Kidney (tissue), 22 donors: Measurements from ENCODE around the gene PCBP2. TPM values are rescaled to one million over a fixed set of nuclear protein-coding genes. Genes with fewer than 3 reads are reported as not detected.
A peak's percentile ranks its signal among the peaks of the same experiment; 100 is the strongest.
"Not testable (repeated sequence)": the region's sequence is repeated elsewhere in the genome, so short reads cannot be mapped to it uniquely, and the experiment has no call there.

Experiments
- DNase-seq, 5 donors: peaks; one replicate each; pipeline ENCODE4 v3.0.0-alpha.2; 2013 to 2020
- FAIRE-seq: peaks from 2 replicates; lab custom pipeline; 2012; peaks lifted over from hg19 to GRCh38; lab: Jason Lieb, UNC
- H3K27ac ChIP-seq, 2 donors: one replicate each; pipeline ENCODE4 v1.7.0; 2013; ENCODE audit warnings: low read depth in 2 of 2, low read length in 2 of 2, inconsistent platforms in 1 of 2
- H3K27me3 ChIP-seq: one replicate; pipeline ENCODE4 v1.7.1; 2013; ENCODE audit warnings: low read length, inconsistent platforms; ENCODE audit not compliant: control insufficient read depth, insufficient read depth
- H3K36me3 ChIP-seq, 3 donors: one replicate each; pipeline versions ENCODE4 v1.7.0 to v1.7.1; 2013; ENCODE audit warnings: low read length in 3 of 3, control low read depth in 1 of 3, inconsistent platforms in 1 of 3; ENCODE audit not compliant: insufficient read depth in 3 of 3, control insufficient read depth in 2 of 3
- H3K4me1 ChIP-seq, 3 donors: one replicate each; pipeline versions ENCODE4 v1.7.0 to v1.7.1; 2013; ENCODE audit warnings: low read length in 3 of 3, inconsistent platforms in 1 of 3, low read depth in 1 of 3; ENCODE audit not compliant: control insufficient read depth in 2 of 3, insufficient read depth in 2 of 3
- H3K4me3 ChIP-seq, 3 donors: one replicate each; pipeline versions ENCODE4 v1.7.0 to v1.8.1; 2013; ENCODE audit warnings: low read length in 3 of 3, control low read depth in 1 of 3, inconsistent platforms in 1 of 3
- H3K9ac ChIP-seq, 3 donors: one replicate each; pipeline versions ENCODE4 v1.7.0 to v1.7.1; 2013; ENCODE audit warnings: low read length in 3 of 3, control low read depth in 1 of 3, inconsistent platforms in 1 of 3
- H3K9me3 ChIP-seq, 3 donors: one replicate each; pipeline versions ENCODE4 v1.7.0 to v1.7.1; 2013; ENCODE audit warnings: low read length in 3 of 3, control low read depth in 1 of 3, inconsistent platforms in 1 of 3; ENCODE audit not compliant: control insufficient read depth in 2 of 3, insufficient read depth in 1 of 3
- intact Hi-C: fragments of 100-400 bp; cut with DNase I; formaldehyde crosslinking; loops from one replicate; pipeline ENCODE4 v1.11.1; 2022
- long read RNA-seq, 10 donors: library from polyadenylated mRNA in 1 of 10; unstranded in 1 of 10; transcript quantifications; one replicate each; pipeline ENCODE4 v2.0.0 and lab custom pipeline, GENCODE V29; 2021 to 2026
- polyA plus RNA-seq: library from polyadenylated mRNA; stranded (reverse); fragments of 350-450 nt; fragmentation: Illumina TruSeq; extraction: RNeasy Lipid Tissue Mini Kit (QIAGEN cat#74804); gene quantifications from one replicate; pipeline ENCODE4 v1.2.3, GENCODE V29; 2014; ENCODE audit warnings: low read depth, low replicate concordance; ENCODE audit not compliant: insufficient read depth
- total RNA-seq: library from RNA; stranded (reverse); fragmentation: NEBNext Ultra II Directional; extraction: Animal tissue kit (Norgen Biotek cat#: 25700); gene quantifications from one replicate; pipeline ENCODE4 v1.2.1, GENCODE V29; 2021
- TF ChIP-seq, protein P1 (sequence below): IDR thresholded peaks from 3 replicates; pipeline ENCODE4 v1.5.1; 2012; ENCODE audit warnings: mild to moderate bottlenecking, moderate library complexity, borderline replicate concordance; ENCODE audit not compliant: insufficient read depth; ENCODE audit errors: extremely low read depth
- donor health status: control.
- donor health status: control.
- donor health status: control.
- donor health status: control.
- donor health status: control.
- donor health status: DM: yes; HTN: yes; CAD: no.
- donor health status: Normal renal cell carcinoma (clear cell type).

Gene PCBP2
- total RNA-seq (732 TPM), polyA plus RNA-seq (597 TPM)
- long read RNA-seq, donor 1, transcript PCBP2-202 (15 exons, 1,814 nt) = minor isoform, 5 of 104 reads
- long read RNA-seq, donor 1, transcript PCBP2-209 (3 exons, 1,696 nt) = major isoform, 21 of 104 reads
- long read RNA-seq, donor 1, transcript PCBP2-207 (15 exons, 1,457 nt) = minor isoform, 11 of 104 reads
- long read RNA-seq, donor 1, partial matches to known transcripts = 44 of 104 reads
- long read RNA-seq, donor 1, other reads (novel, unspliced or antisense) = 12 of 104 reads
- long read RNA-seq, donor 2, transcript PCBP2-207 (15 exons, 1,457 nt) = minor isoform, 10 of 82 reads
- long read RNA-seq, donor 2, transcript PCBP2-202 (15 exons, 1,814 nt) = minor isoform, 8 of 82 reads
- long read RNA-seq, donor 2, transcript PCBP2-209 (3 exons, 1,696 nt) = major isoform, 15 of 82 reads
- long read RNA-seq, donor 2, partial matches to known transcripts = 17 of 82 reads
- long read RNA-seq, donor 2, other reads (novel, unspliced or antisense) = 21 of 82 reads
- long read RNA-seq, donor 3, transcript PCBP2-202 (15 exons, 1,814 nt) = minor isoform, 6 of 92 reads
- long read RNA-seq, donor 3, transcript PCBP2-209 (3 exons, 1,696 nt) = major isoform, 14 of 92 reads
- long read RNA-seq, donor 3, transcript PCBP2-207 (15 exons, 1,457 nt) = major isoform, 14 of 92 reads
- long read RNA-seq, donor 3, transcript PCBP2-203 (13 exons, 3,026 nt) = minor isoform, 6 of 92 reads
- long read RNA-seq, donor 3, partial matches to known transcripts = 24 of 92 reads
- long read RNA-seq, donor 3, other reads (novel, unspliced or antisense) = 14 of 92 reads
- long read RNA-seq, donor 4, transcript PCBP2-207 (15 exons, 1,457 nt) = minor isoform, 10 of 96 reads
- long read RNA-seq, donor 4, transcript PCBP2-203 (13 exons, 3,026 nt) = major isoform, 15 of 96 reads
- long read RNA-seq, donor 4, transcript PCBP2-202 (15 exons, 1,814 nt) = minor isoform, 9 of 96 reads
- long read RNA-seq, donor 4, transcript PCBP2-201 (14 exons, 1,730 nt) = minor isoform, 8 of 96 reads
- long read RNA-seq, donor 4, partial matches to known transcripts = 6 of 96 reads
- long read RNA-seq, donor 4, other reads (novel, unspliced or antisense) = 27 of 96 reads
- long read RNA-seq, donor 5, partial matches to known transcripts = 0 of 4 reads
- long read RNA-seq, donor 5, other reads (novel, unspliced or antisense) = 0 of 4 reads
- long read RNA-seq, donor 6, transcript PCBP2-205 (14 exons, 3,077 nt) = major isoform, 5 of 199 reads
- long read RNA-seq, donor 6, transcript PCBP2-207 (15 exons, 1,457 nt) = major isoform, 5 of 199 reads
- long read RNA-seq, donor 6, transcript PCBP2-209 (3 exons, 1,696 nt) = major isoform, 5 of 199 reads
- long read RNA-seq, donor 6, partial matches to known transcripts = 162 of 199 reads
- long read RNA-seq, donor 6, other reads (novel, unspliced or antisense) = 7 of 199 reads
- long read RNA-seq, donor 7, transcript PCBP2-205 (14 exons, 3,077 nt) = minor isoform, 9 of 201 reads
- long read RNA-seq, donor 7, transcript PCBP2-207 (15 exons, 1,457 nt) = minor isoform, 12 of 201 reads
- long read RNA-seq, donor 7, transcript PCBP2-201 (14 exons, 1,730 nt) = major isoform, 13 of 201 reads
- long read RNA-seq, donor 7, transcript PCBP2-202 (15 exons, 1,814 nt) = minor isoform, 8 of 201 reads
- long read RNA-seq, donor 7, partial matches to known transcripts = 57 of 201 reads
- long read RNA-seq, donor 7, other reads (novel, unspliced or antisense) = 85 of 201 reads
- long read RNA-seq, donor 8, transcript PCBP2-209 (3 exons, 1,696 nt) = minor isoform, 6 of 69 reads
- long read RNA-seq, donor 8, transcript PCBP2-207 (15 exons, 1,457 nt) = major isoform, 8 of 69 reads
- long read RNA-seq, donor 8, transcript PCBP2-201 (14 exons, 1,730 nt) = minor isoform, 5 of 69 reads
- long read RNA-seq, donor 8, transcript PCBP2-202 (15 exons, 1,814 nt) = minor isoform, 7 of 69 reads
- long read RNA-seq, donor 8, partial matches to known transcripts = 29 of 69 reads
- long read RNA-seq, donor 8, other reads (novel, unspliced or antisense) = 5 of 69 reads
- long read RNA-seq, donor 9, transcript PCBP2-203 (13 exons, 3,026 nt) = major isoform, 6 of 41 reads
- long read RNA-seq, donor 9, transcript PCBP2-207 (15 exons, 1,457 nt) = minor isoform, 5 of 41 reads
- long read RNA-seq, donor 9, partial matches to known transcripts = 14 of 41 reads
- long read RNA-seq, donor 9, other reads (novel, unspliced or antisense) = 5 of 41 reads
- long read RNA-seq, donor 10, transcript PCBP2-207 (15 exons, 1,457 nt) = minor isoform, 7 of 116 reads
- long read RNA-seq, donor 10, transcript PCBP2-203 (13 exons, 3,026 nt) = minor isoform, 9 of 116 reads
- long read RNA-seq, donor 10, transcript PCBP2-209 (3 exons, 1,696 nt) = major isoform, 22 of 116 reads
- long read RNA-seq, donor 10, partial matches to known transcripts = 64 of 116 reads
- long read RNA-seq, donor 10, other reads (novel, unspliced or antisense) = 0 of 116 reads

- no peaks in the 10 kb centered on the region for H3K27me3 ChIP-seq
- DNase-seq (peak; percentile 99 to 100 (median 99)), FAIRE-seq (peak; percentile 90)
- peak within 1 kb of the TSS; percentile 79 to 91 (median 89) for H3K9ac ChIP-seq
- peaks cover 15 to 31% (median 20%) of the 10 kb centered on the region in 3 donors for H3K36me3 ChIP-seq
- TF ChIP-seq, protein P1, sequence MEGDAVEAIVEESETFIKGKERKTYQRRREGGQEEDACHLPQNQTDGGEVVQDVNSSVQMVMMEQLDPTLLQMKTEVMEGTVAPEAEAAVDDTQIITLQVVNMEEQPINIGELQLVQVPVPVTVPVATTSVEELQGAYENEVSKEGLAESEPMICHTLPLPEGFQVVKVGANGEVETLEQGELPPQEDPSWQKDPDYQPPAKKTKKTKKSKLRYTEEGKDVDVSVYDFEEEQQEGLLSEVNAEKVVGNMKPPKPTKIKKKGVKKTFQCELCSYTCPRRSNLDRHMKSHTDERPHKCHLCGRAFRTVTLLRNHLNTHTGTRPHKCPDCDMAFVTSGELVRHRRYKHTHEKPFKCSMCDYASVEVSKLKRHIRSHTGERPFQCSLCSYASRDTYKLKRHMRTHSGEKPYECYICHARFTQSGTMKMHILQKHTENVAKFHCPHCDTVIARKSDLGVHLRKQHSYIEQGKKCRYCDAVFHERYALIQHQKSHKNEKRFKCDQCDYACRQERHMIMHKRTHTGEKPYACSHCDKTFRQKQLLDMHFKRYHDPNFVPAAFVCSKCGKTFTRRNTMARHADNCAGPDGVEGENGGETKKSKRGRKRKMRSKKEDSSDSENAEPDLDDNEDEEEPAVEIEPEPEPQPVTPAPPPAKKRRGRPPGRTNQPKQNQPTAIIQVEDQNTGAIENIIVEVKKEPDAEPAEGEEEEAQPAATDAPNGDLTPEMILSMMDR = peak; percentile 94
- peak within 1 kb of the TSS; percentile 79 to 89 (median 82) for H3K4me3 ChIP-seq
- H3K4me1 ChIP-seq = peaks cover 5 to 15% (median 12%) of the 10 kb centered on the region in 3 donors
- intact Hi-C loops = no loop called here
- no peaks in the 10 kb centered on the region for H3K9me3 ChIP-seq
- H3K27ac ChIP-seq = peak within 1 kb of the TSS; percentile 99
Observed at GRCh38 chr12:53451661-53452158, at the start of gene PCBP2. Gene PCBP2, plus strand, starts transcription at chr12:53452102. Its CDS starts 2,699 bp downstream, at chr12:53454801.

DNA sequence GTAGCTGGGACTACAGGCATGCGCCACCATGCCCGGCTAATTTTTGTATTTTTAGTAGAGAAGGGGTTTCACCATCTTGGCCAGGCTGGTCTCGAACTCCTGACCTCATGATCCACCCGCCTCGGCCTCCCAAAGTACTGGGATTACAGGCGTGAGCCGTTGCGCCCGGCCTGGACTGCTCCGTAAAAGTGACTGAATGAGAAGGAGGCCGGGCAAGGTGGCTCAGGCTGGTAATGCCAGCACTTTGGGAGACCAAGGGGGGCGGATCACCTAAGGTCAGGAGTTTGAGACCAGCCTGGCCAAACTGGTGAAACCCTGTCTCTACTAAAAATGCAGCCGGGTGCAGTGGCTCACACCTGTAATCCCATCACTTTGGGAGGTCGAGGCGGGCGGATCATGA, 49.6 kb upstream of the PCBP2 start:
- intact Hi-C loops, H3K4me3 ChIP-seq, DNase-seq, H3K9me3 ChIP-seq, H3K27me3 ChIP-seq, H3K4me1 ChIP-seq, H3K9ac ChIP-seq, FAIRE-seq, H3K27ac ChIP-seq: not testable (repeated sequence)
- H3K36me3 ChIP-seq = peaks cover 0 to 10% (median 6%) of the 10 kb centered on the region in 3 donors

DNA sequence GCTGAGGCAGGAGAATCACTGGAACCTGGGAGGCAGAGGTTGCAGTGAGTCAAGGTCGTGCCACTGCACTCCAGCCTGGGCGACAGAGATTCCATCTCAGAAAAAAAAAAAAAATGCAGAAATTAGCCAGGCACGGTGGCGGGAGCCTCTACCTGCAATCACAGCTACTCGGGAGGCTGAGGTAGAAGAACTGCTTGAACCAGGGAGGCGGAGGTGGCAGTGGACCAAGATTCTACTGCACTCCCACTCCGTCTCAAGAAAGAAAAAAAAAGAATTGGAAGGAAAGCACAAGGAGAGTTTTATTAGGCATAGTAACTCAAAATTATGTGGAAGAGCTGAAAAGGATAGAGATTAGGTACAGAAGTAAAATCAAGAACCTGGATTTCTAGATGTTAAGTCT, 49.0 kb upstream of the PCBP2 start:
- FAIRE-seq = no peak
- Histone ChIP-seq H3K27ac (no peak overlapping the region), H3K9me3 (no peaks in the 10 kb centered on the region), H3K9ac (peak overlapping the region in 1 of 3 donors; percentile 24), H3K4me1 (no peaks in the 10 kb centered on the region), H3K27me3 (no peaks in the 10 kb centered on the region), H3K4me3 (no peak overlapping the region), H3K36me3 (peaks cover 0 to 10% (median 6%) of the 10 kb centered on the region in 3 donors)
- DNase-seq = no peak
- intact Hi-C loops = no loop called here
- TF ChIP-seq, protein P1 = no peak
